Endodermal cell (in vitro differentiated cells): ENCODE results near the gene COL4A1. TPM values are rescaled to one million over a fixed set of nuclear protein-coding genes. Genes with fewer than 3 reads are reported as not detected.
A peak's percentile ranks its signal among the peaks of the same experiment; 100 is the strongest.

Source experiments
- DNase-seq: peaks from one replicate; pipeline ENCODE4 v3.0.0-alpha.2; 2017
- H3K27ac ChIP-seq: 2 replicates; pipeline ENCODE4 v1.5.1; 2013; ENCODE audit warnings: mild to moderate bottlenecking, low read depth, low read length, moderate library complexity
- H3K27me3 ChIP-seq: 2 replicates; pipeline ENCODE4 v1.6.1; 2013; ENCODE audit warnings: mild to moderate bottlenecking, low read length, moderate library complexity; ENCODE audit not compliant: insufficient read depth, control insufficient read depth, poor library complexity, severe bottlenecking
- H3K36me3 ChIP-seq: 2 replicates; pipeline ENCODE4 v1.7.0; 2013; ENCODE audit warnings: mild to moderate bottlenecking, low read length, moderate library complexity; ENCODE audit not compliant: control insufficient read depth, insufficient read depth
- H3K4me1 ChIP-seq: one replicate; pipeline ENCODE4 v1.7.0; 2013; ENCODE audit warnings: low read length; ENCODE audit not compliant: control insufficient read depth, insufficient read depth
- H3K4me3 ChIP-seq: 2 replicates; pipeline ENCODE4 v1.5.1; 2013; ENCODE audit warnings: mild to moderate bottlenecking, low read length, moderate library complexity
- H3K9ac ChIP-seq: 2 replicates; pipeline ENCODE4 v1.6.1; 2013; ENCODE audit warnings: mild to moderate bottlenecking, low read length, moderate library complexity; ENCODE audit not compliant: poor library complexity, severe bottlenecking; ENCODE audit errors: extremely low read depth
- H3K9me3 ChIP-seq: 2 replicates; pipeline ENCODE4 v1.6.1; 2013; ENCODE audit warnings: mild to moderate bottlenecking, low read length, moderate library complexity; ENCODE audit not compliant: control insufficient read depth
- H3K27ac Mint-ChIP-seq: 2 replicates; pipeline ENCODE4 v1.8.0; 2020; ENCODE audit warnings: mixed read lengths
- H3K27me3 Mint-ChIP-seq: 2 replicates; pipeline ENCODE4 v1.8.0; 2021; ENCODE audit warnings: mild to moderate bottlenecking, mixed read lengths; ENCODE audit not compliant: insufficient read depth
- H3K36me3 Mint-ChIP-seq: 2 replicates; pipeline ENCODE4 v1.8.0; 2020; ENCODE audit warnings: low read depth, mixed read lengths
- H3K4me1 Mint-ChIP-seq: 2 replicates; pipeline ENCODE4 v1.8.0; 2020; ENCODE audit warnings: mixed read lengths
- H3K4me3 Mint-ChIP-seq: 2 replicates; pipeline ENCODE4 v1.8.0; 2020; ENCODE audit warnings: mild to moderate bottlenecking, moderate library complexity, mixed read lengths
- H3K9me3 Mint-ChIP-seq: 2 replicates; pipeline ENCODE4 v1.8.0; 2020; ENCODE audit warnings: mild to moderate bottlenecking, mixed read lengths
- WGBS, 2 experiments: methylation state at CpG; one replicate each; pipeline versions ENCODE4 v1.1.5 to v1.1.7; 2013; ENCODE audit warnings: missing lambda C conversion rate in 2 of 2, mixed read lengths in 1 of 2; ENCODE audit not compliant: insufficient coverage in 1 of 2, insufficient read length in 1 of 2; 5-methylcytosine and 5-hydroxymethylcytosine counted together
- total RNA-seq, 2 donors: library from RNA; stranded (reverse); fragmentation: NEBNext Ultra II Directional in 1 of 2; extraction: Animal tissue kit (Norgen Biotek cat#: 25700) in 1 of 2; gene quantifications; 2 replicates in 1 of 2; 3 replicates in 1 of 2; pipeline ENCODE4 v1.2.1, GENCODE V29; 2021
- TF ChIP-seq, protein P1 (sequence below): fragments of 200-600 bp; sonication (generic); conservative IDR thresholded peaks from 2 replicates; pipeline ENCODE4 v1.5.0; 2021; ENCODE audit warnings: antibody characterized with exemption, mild to moderate bottlenecking

Gene COL4A1
- total RNA-seq, 2 donors from 2014 or later, result 702 to 764 TPM

DNA sequence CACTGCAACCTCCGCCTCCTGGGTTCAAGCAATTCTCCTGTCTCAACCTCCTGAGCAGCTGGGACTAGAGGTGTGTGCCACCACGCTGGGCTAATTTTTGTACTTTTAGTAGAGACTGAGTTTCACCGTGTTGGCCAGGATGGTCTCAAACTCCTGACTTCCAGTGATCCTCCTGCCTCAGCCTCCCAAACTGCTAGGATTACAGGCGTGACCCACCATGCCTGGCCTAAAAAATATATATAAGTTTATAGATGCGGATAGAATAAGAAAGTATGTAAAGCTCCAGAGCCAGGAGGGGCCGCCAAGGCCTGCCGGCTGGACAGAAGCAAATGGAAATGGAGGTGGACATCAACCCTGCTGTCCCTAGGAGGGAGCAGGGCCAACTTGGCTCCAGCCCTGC is 66.0 kb downstream of the COL4A1 start:
- Mint-ChIP-seq H3K9me3 (no peaks in the 10 kb centered on the region), H3K36me3 (peaks cover 43% of the 10 kb centered on the region), H3K4me3 (no peak overlapping the region), H3K27ac (no peak overlapping the region), H3K27me3 (no peaks in the 10 kb centered on the region), H3K4me1 (peaks cover 40% of the 10 kb centered on the region)
- no peak overlapping the region for H3K4me3 ChIP-seq
- peaks cover 91% of the 10 kb centered on the region for H3K36me3 ChIP-seq
- WGBS, 2 experiments, result 95 to 98% methylated on average over 5 to 7 of the region's 7 CpGs
- H3K27me3 ChIP-seq, result no peaks in the 10 kb centered on the region
- peaks cover 20% of the 10 kb centered on the region for H3K4me1 ChIP-seq
- TF ChIP-seq, protein P1, sequence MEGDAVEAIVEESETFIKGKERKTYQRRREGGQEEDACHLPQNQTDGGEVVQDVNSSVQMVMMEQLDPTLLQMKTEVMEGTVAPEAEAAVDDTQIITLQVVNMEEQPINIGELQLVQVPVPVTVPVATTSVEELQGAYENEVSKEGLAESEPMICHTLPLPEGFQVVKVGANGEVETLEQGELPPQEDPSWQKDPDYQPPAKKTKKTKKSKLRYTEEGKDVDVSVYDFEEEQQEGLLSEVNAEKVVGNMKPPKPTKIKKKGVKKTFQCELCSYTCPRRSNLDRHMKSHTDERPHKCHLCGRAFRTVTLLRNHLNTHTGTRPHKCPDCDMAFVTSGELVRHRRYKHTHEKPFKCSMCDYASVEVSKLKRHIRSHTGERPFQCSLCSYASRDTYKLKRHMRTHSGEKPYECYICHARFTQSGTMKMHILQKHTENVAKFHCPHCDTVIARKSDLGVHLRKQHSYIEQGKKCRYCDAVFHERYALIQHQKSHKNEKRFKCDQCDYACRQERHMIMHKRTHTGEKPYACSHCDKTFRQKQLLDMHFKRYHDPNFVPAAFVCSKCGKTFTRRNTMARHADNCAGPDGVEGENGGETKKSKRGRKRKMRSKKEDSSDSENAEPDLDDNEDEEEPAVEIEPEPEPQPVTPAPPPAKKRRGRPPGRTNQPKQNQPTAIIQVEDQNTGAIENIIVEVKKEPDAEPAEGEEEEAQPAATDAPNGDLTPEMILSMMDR, result no peak
- no peaks in the 10 kb centered on the region for H3K9me3 ChIP-seq
- no peak overlapping the region for H3K27ac ChIP-seq
- no peak overlapping the region for H3K9ac ChIP-seq
- DNase-seq, result no peak

DNA sequence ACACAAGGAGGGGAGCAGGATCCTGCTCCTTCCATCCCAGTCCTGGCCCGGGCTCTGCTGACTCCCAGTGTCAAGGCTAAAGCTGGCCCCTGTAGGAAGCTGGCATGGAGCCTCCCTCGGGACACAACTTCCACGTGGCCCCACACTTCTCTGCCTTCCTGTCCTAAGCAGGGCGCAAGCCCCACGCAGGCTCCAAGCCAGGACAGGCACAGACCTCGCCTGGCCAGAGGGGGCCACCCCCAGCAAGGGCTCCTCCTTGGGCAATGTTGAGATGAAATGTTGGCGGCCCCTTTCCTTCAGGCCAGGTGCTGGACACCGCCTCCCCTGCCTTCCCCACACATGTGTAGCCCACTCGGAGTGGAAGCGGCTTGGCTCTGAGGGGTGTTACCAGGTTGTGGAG is 66.6 kb downstream of the COL4A1 start:
- no peak overlapping the region for H3K27ac ChIP-seq
- peaks cover 92% of the 10 kb centered on the region for H3K36me3 ChIP-seq
- Mint-ChIP-seq H3K9me3 (no peaks in the 10 kb centered on the region), H3K36me3 (peaks cover 44% of the 10 kb centered on the region), H3K4me3 (no peak overlapping the region), H3K27me3 (no peaks in the 10 kb centered on the region), H3K4me1 (peaks cover 35% of the 10 kb centered on the region), H3K27ac (no peak overlapping the region)
- TF ChIP-seq, protein P1, result peak; percentile 33
- no peak for DNase-seq
- 89 to 92% methylated on average over 7 to 10 of the region's 10 CpGs for WGBS, 2 experiments
- H3K27me3 ChIP-seq, result no peaks in the 10 kb centered on the region
- H3K9ac ChIP-seq, result no peak overlapping the region
- H3K9me3 ChIP-seq, result no peaks in the 10 kb centered on the region
- H3K4me1 ChIP-seq, result peaks cover 18% of the 10 kb centered on the region
- no peak overlapping the region for H3K4me3 ChIP-seq

DNA sequence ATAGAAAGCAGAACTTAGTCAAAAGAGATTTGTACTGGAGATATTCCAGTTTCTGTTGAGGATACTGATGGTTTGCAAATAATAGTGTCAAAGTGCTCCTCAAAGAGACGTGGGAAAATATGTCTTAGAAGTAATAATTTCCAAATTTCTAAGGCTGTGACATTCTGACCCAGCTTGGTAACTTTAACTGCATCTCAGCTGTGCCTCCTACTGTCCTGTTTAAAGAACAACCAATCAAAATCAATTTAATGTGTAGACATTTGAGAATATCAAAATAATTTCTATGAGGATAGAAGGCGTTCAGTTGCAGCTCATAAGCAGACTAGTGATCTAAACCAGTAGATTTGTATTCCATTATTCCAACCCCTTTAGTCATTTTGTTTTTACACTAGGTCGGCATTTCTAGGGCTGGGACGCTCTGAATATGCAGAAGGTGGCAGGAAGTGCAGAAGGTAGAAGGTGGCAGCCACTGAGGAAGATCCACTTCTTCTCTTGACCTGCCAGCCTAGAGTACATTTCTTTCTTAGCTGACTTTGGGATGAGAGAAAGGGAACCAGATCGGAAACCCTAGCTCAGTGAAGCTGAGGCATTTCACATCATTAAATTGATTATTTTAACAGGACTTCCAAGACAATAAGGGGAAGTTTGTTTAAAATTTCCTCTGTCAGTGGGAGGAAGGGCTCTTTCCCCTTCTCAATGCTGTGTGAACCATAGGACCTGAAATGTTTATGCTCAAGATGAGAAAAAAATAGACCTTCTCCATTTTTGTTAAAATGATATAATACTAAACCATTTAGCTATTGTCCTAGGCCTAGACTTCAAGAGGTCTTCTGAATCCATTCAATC is 67.5 kb downstream of the COL4A1 start:
- H3K9ac ChIP-seq, result no peak overlapping the region
- no peak overlapping the region for H3K4me3 Mint-ChIP-seq
- H3K27ac ChIP-seq, result no peak overlapping the region
- peaks cover 90% of the 10 kb centered on the region for H3K36me3 ChIP-seq
- TF ChIP-seq, protein P1, result no peak
- no peaks in the 10 kb centered on the region for H3K27me3 ChIP-seq
- H3K27ac Mint-ChIP-seq, result no peak overlapping the region
- H3K9me3 Mint-ChIP-seq, result no peaks in the 10 kb centered on the region
- no peak for DNase-seq
- peaks cover 38% of the 10 kb centered on the region for H3K36me3 Mint-ChIP-seq
- H3K9me3 ChIP-seq, result no peaks in the 10 kb centered on the region
- H3K4me1 Mint-ChIP-seq, result peaks cover 26% of the 10 kb centered on the region
- no peaks in the 10 kb centered on the region for H3K27me3 Mint-ChIP-seq
- peaks cover 10% of the 10 kb centered on the region for H3K4me1 ChIP-seq
- WGBS, 2 experiments, result 56 to 72% methylated on average over 1 to 4 of the region's 5 CpGs
- H3K4me3 ChIP-seq, result no peak overlapping the region
